GM18951 (cell line): Measurements from ENCODE around the gene SLC35F3.

ENCODE experiments used
- POLR2A ChIP-seq: IDR thresholded peaks from 4 replicates; pipeline ENCODE4 v1.6.1; 2011; ENCODE audit warnings: mild to moderate bottlenecking; ENCODE audit not compliant: insufficient read length, insufficient read depth; ENCODE audit errors: extremely low read depth
- in situ Hi-C: fragments of 300-500 bp; cut with MboI; formaldehyde crosslinking; loops from one replicate; pipeline ENCODE4 v1.12.0; 2022; ENCODE audit warnings: low sequenced_read_pairs, mixed read lengths, inconsistent platforms; ENCODE audit not compliant: unreplicated experiment

The SLC35F3 gene

GRCh38 chr1:233971753-233972152 lies 67.3 kb downstream of the SLC35F3 start:
- in situ Hi-C loops = no loop called here
- TF ChIP-seq POLR2A = no peak

- TF ChIP-seq POLR2A = no peak
- in situ Hi-C loops = no loop called here
Observed at GRCh38 chr1:233972563-233972950, 68.1 kb downstream of the SLC35F3 start.

DNA sequence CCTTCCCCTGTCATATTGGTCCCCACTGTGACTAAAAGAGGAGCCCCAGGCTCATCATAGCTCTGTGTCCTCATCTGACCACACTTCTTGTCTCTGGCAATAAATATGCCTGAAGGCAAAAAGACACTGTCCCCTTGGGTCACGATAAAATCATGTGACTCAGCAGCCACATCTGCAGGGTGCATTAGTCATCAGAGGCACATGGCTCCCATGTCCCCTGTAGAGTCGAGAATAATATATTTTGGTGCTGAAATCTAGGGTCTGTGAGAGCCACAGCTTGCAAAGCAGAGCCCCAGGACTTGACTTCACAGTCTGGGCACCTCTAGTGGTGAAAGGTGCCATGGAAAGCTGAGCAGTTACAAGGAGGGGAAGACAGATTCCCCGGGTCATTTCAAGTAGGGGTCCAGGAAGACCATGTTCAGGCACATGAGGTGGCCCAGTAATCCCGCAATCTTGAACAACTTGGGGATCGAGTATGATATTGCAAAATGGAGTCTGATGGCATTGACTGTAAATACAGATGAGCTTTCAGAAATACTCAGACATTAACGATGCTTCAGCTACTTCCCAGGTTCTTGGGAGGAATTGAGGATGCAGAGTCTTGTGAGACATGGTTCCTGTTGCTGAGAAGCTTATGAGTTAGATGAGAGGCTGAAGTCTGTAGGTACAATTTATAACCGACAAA lies 68.6 kb downstream of the SLC35F3 start:
- in situ Hi-C loops = no loop called here

GRCh38 chr1:233975486-233975885 lies 71.0 kb downstream of the SLC35F3 start:
- no peak for TF ChIP-seq POLR2A
- in situ Hi-C loops = no loop called here

More for the DNA sequence above, 68.6 kb downstream of the SLC35F3 start:
- no peak for TF ChIP-seq POLR2A

DNA sequence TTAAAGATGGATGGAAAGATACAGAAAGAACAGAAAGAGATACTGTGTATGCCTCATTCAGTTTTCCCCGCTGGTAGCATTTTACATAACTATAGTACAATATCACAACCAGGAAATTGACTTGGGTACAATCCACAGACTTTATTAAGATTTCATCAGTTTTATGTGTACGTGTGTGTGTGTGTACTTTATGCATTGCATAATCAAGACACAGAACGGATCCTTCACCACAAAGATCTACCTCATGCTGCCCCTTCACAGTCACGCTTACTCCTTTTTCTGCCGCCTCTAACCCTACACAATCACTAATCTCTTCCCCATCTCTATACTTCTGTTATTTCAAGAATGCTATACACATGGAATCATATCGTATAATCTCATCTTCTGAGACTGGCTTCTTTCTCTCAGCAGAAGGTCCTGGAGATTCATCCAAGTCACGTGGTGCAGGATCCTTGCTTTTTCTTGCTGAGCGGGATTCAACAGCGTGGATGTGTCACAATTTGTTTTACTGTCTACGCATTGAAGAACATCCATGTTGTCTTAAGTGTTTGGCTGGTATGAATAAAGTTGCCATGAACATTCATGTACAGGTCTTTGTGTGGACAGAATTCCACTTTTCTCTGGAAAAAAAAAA lies 76.7 kb downstream of the SLC35F3 start:
- in situ Hi-C loops = no loop called here
- no peak for TF ChIP-seq POLR2A

DNA sequence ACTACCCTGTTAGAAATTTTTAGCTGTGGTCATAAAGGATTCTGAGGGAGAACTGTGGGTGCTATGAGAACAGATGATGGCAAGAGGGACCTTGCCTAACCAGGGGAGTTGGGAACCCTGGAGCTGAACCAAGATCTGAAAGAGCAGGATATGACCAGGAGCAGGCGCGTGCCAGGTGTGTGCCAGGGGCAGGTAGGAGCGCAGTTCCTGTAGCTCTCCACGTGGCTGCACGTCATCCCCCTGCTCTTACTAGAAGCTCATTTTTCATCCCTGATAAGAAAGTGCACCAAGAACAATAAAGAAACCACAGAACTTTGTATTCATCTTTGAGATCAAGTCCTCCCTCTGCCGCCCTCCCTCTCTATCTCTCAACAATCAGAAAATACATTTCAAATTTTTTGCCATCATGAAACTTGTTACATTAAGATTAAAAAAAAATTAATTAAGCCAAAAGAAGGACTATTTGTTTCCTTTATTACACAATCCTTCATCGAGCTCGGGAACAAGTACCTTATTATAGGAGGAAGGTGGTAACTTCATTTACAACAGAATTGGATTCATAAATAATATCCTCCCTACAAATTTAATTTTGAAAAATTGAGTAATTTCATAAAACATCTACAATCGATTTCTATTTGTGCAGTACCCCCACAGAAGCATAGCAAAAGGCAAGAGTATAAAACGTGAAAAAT lies 78.5 kb downstream of the SLC35F3 start:
- in situ Hi-C loops = no loop called here
- no peak for TF ChIP-seq POLR2A

DNA sequence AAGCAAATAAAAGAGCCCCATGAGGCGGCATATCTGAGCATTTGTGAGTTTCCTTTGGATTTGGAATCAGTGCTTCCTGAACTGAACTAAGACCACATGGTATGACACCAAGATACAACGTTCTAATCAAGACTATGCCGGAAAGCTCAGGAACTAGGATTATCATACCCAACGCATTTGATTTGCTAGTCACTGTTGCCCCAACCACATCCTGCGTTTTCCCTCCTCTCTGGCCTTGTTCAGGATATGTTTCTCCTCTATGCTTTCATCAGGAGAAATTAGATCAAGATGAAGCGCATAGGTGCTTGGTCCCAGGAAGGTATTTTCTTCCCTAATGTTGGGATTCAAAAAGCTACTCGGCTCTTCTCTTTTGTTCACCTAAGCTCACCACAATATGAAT lies 79.3 kb downstream of the SLC35F3 start:
- in situ Hi-C loops = no loop called here
- no peak for TF ChIP-seq POLR2A

DNA sequence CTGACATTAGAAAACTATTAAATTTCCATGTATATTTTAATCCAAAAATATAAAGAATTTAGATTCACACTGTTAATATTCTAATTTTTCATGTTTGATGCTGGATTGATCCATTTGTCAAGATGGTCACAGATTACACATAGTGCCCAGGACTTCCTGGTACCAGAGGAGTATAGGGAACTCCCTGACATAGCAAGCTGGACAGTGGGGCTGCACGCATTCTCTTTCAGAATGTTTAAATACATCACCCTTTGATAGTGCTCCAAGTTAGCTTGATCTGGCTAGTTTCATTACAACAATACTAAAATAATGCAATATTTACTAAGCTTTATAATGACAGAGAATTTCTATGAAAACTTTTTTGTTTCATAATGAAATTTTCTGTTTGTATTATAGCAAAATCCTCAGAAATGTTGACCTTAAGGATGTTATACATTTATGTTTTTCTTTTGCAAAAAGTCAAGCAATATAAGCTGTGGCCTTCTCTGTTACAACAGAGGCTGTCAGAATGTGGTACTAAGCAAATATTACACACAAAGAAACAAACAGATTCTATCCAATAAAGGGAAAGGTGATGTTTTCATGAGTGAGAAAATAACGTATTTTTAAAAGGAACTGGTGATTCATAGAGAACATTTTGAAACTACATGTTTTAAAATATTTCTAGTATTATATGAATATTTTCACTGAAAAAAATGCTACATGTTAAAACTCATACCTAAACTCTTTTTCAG lies 84.7 kb downstream of the SLC35F3 start:
- in situ Hi-C loops = no loop called here

DNA sequence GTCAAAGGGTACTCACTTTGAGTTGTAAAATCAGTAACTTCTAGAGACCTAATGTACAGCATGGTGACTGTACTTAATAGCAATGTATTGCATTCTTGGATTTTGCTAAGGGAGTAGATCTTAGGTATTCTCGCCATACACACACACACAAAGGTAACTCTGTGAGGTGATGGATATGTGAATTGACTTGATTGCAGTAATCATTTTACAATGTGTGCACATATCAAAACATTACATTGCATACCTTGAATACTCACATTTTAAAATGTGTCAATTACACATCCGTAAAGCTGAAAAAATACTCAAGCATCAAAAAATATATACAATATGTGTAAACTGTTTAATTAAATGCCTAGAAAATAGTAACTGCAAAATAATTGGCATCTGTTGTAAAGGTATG lies 86.0 kb downstream of the SLC35F3 start:
- no peak for TF ChIP-seq POLR2A
- in situ Hi-C loops = no loop called here

More for the DNA sequence above, 84.7 kb downstream of the SLC35F3 start:
- no peak for TF ChIP-seq POLR2A

GRCh38 chr1:233993651-233994050 lies 89.2 kb downstream of the SLC35F3 start:
- in situ Hi-C loops = no loop called here
- no peak for TF ChIP-seq POLR2A

- TF ChIP-seq POLR2A = no peak
- in situ Hi-C loops = no loop called here
Observed at GRCh38 chr1:233994112-233994511, 89.6 kb downstream of the SLC35F3 start.

GRCh38 chr1:233998456-233998855 lies 94.0 kb downstream of the SLC35F3 start:
- in situ Hi-C loops = no loop called here
- no peak for TF ChIP-seq POLR2A

GRCh38 chr1:233998891-233999290 lies 94.4 kb downstream of the SLC35F3 start:
- in situ Hi-C loops = no loop called here
- no peak for TF ChIP-seq POLR2A
